ENCODE measurements around the gene HSD11B1.

DNA sequence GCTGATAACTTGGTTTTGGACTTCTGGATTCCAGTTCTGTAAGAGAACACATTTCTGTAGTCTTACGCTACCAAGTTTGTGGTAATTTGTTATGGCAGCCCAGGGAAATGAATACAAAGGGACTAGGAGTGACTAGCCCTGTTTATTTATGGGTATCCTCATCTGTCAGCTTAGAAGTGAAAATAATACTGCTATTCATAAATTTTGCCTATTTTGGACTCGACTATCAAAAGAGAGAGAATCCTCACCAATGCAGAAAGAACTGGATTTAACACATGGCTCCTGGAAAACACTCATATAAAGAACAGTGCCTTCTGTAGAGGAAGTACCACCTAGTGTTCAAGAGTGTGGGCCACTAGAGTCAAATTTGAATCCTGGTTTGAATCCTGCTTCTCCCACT lies 22.6 kb downstream of the HSD11B1 start:
- TF ChIP-seq, protein P1, sequence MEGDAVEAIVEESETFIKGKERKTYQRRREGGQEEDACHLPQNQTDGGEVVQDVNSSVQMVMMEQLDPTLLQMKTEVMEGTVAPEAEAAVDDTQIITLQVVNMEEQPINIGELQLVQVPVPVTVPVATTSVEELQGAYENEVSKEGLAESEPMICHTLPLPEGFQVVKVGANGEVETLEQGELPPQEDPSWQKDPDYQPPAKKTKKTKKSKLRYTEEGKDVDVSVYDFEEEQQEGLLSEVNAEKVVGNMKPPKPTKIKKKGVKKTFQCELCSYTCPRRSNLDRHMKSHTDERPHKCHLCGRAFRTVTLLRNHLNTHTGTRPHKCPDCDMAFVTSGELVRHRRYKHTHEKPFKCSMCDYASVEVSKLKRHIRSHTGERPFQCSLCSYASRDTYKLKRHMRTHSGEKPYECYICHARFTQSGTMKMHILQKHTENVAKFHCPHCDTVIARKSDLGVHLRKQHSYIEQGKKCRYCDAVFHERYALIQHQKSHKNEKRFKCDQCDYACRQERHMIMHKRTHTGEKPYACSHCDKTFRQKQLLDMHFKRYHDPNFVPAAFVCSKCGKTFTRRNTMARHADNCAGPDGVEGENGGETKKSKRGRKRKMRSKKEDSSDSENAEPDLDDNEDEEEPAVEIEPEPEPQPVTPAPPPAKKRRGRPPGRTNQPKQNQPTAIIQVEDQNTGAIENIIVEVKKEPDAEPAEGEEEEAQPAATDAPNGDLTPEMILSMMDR (IDR thresholded peaks at IDR 0.05): no peak
- no peak for TF ChIP-seq POLR2A (IDR thresholded peaks at IDR 0.05)
